Endothelial cell of umbilical vein (primary cell): ENCODE data around the gene CHRD. TPM values are rescaled to one million over a fixed set of nuclear protein-coding genes. Genes with fewer than 3 reads are reported as not detected.

Experiments used
- BruUV-seq: library from RNA; stranded (reverse); fragments of 400-500 nt; replicated peaks from 2 replicates; lab custom pipeline; 2021; lab: Mats Ljungman, UMichigan
- CTCF ChIA-PET: fragments of 300-600, 350-600 bp; sonication (Branson Sonifier 250); formaldehyde crosslinking; loops from one replicate; lab custom pipeline; 2021; ENCODE audit warnings: antibody characterized with exemption, inconsistent platforms; lab: Charles Lee
- POLR2A ChIA-PET: fragments of 300-600, 350-600 bp; sonication (Branson Sonifier 250); formaldehyde crosslinking; loops from one replicate; lab custom pipeline; 2021; ENCODE audit warnings: antibody characterized with exemption, inconsistent platforms; lab: Charles Lee
- DNase-seq: peaks from one replicate; pipeline ENCODE4 v3.0.0-alpha.2; 2011; ENCODE audit warnings: low read depth, low spot score
- FAIRE-seq: peaks from 2 replicates; lab custom pipeline; 2011; peaks lifted over from hg19 to GRCh38; lab: Jason Lieb, UNC
- H2AFZ ChIP-seq: 2 replicates; pipeline ENCODE4 v1.6.0; 2012; ENCODE audit warnings: low read depth, low read length, control low read depth, inconsistent platforms
- H3K27ac ChIP-seq: 2 replicates; pipeline ENCODE4 v1.5.1; 2011; ENCODE audit warnings: low read depth, mild to moderate bottlenecking, control low read depth, low read length, moderate library complexity; ENCODE audit not compliant: insufficient read depth
- H3K27me3 ChIP-seq, 2 experiments: 2 replicates each; pipeline versions ENCODE4 v1.6.0 to v1.6.1; 2011; ENCODE audit warnings: low read length in 2 of 2, mixed read lengths in 1 of 2; ENCODE audit not compliant: control insufficient read depth in 2 of 2, insufficient read depth in 2 of 2
- H3K36me3 ChIP-seq, 2 experiments: 2 replicates in 1 of 2; 3 replicates in 1 of 2; pipeline ENCODE4 v1.5.1; 2011; ENCODE audit warnings: low read length in 2 of 2, mild to moderate bottlenecking in 1 of 2, moderate library complexity in 1 of 2; ENCODE audit not compliant: control insufficient read depth in 2 of 2, insufficient read depth in 2 of 2; ENCODE audit errors: extremely low read depth in 1 of 2
- H3K4me1 ChIP-seq: 3 replicates; pipeline ENCODE4 v1.5.1; 2011; ENCODE audit warnings: mild to moderate bottlenecking, low read length; ENCODE audit not compliant: control insufficient read depth, insufficient read depth; ENCODE audit errors: extremely low read depth
- H3K4me2 ChIP-seq: 2 replicates; pipeline ENCODE4 v1.6.1; 2011; ENCODE audit warnings: low read length, control low read depth, mixed read lengths; ENCODE audit not compliant: insufficient read depth
- H3K4me3 ChIP-seq, 3 experiments: fragments of 200-600 bp in 1 of 3; sonication (generic), shearing (Covaris generic) in 1 of 3; replicated peaks in 1 of 3; 2 replicates each; pipeline ENCODE4 v1.5.1; 2011 to 2016; ENCODE audit warnings: control low read depth in 3 of 3, low read length in 3 of 3, mild to moderate bottlenecking in 2 of 3, inconsistent platforms in 1 of 3, low read depth in 1 of 3, moderate library complexity in 1 of 3; ENCODE audit not compliant: insufficient read depth in 1 of 3
- H3K79me2 ChIP-seq: 2 replicates; pipeline ENCODE4 v1.6.0; 2012; ENCODE audit warnings: low read length, inconsistent platforms; ENCODE audit not compliant: control insufficient read depth, insufficient read depth
- H3K9ac ChIP-seq: replicated peaks from 2 replicates; pipeline ENCODE3; 2011; ENCODE audit warnings: low read length, control low read depth; ENCODE audit not compliant: insufficient read depth; ENCODE audit errors: extremely low read depth
- H3K9me1 ChIP-seq: replicated peaks from 3 replicates; pipeline ENCODE4 v1.6.0; 2011; ENCODE audit warnings: mild to moderate bottlenecking, low read length; ENCODE audit not compliant: control insufficient read depth, insufficient read depth; ENCODE audit errors: extremely low read depth
- H3K9me3 ChIP-seq: replicated peaks from 2 replicates; pipeline ENCODE4 v1.5.1; 2012; ENCODE audit warnings: low read length, inconsistent platforms; ENCODE audit not compliant: control insufficient read depth, insufficient read depth
- H4K20me1 ChIP-seq: replicated peaks from 2 replicates; pipeline ENCODE3; 2011; ENCODE audit warnings: mild to moderate bottlenecking, low read length; ENCODE audit not compliant: control insufficient read depth, insufficient read depth; ENCODE audit errors: extremely low read depth
- EZH2 ChIP-seq: IDR thresholded peaks from 2 replicates; pipeline ENCODE4 v1.6.1; 2012; ENCODE audit warnings: borderline replicate concordance, low read depth, mild to moderate bottlenecking, moderate library complexity, low read length, inconsistent platforms; ENCODE audit not compliant: severe bottlenecking
- GATA2 ChIP-seq: IDR thresholded peaks from 2 replicates; pipeline ENCODE4 v1.7.0; 2011; ENCODE audit warnings: low read depth, mild to moderate bottlenecking, moderate library complexity, mixed read lengths, low read length; ENCODE audit not compliant: insufficient read length, insufficient read depth
- JUN ChIP-seq: IDR thresholded peaks from 2 replicates; pipeline ENCODE4 v1.6.1; 2011; ENCODE audit warnings: borderline replicate concordance, low read depth; ENCODE audit not compliant: insufficient read length, insufficient read depth
- MYC ChIP-seq: IDR thresholded peaks from one replicate; pipeline ENCODE4 v1.6.1; 2011; ENCODE audit warnings: mild to moderate bottlenecking, low read depth, low read length
- POLR2A ChIP-seq: IDR thresholded peaks from 2 replicates; pipeline ENCODE4 v1.6.1; 2012; ENCODE audit warnings: low read depth, mild to moderate bottlenecking, control low read depth, low read length
- POLR2AphosphoS5 ChIP-seq: IDR thresholded peaks from 2 replicates; pipeline ENCODE4 v1.6.1; 2012; ENCODE audit warnings: low read depth, mild to moderate bottlenecking, control low read depth, low read length, moderate library complexity; ENCODE audit not compliant: insufficient read depth
- dilution Hi-C: fragments of 300-500 bp; cut with MboI; formaldehyde crosslinking; loops from one replicate; pipeline ENCODE4 v1.15.0; 2019; ENCODE audit warnings: low sequenced_read_pairs; ENCODE audit not compliant: extremely low pct_ligation_motif_present
- intact Hi-C: fragments of 100-400 bp; cut with micrococcal nuclease; formaldehyde crosslinking; loops from one replicate; pipeline ENCODE4 v1.10.0; 2022
- polyA plus RNA-seq, 4 experiments: library from polyadenylated mRNA; depleted of rRNA in 3 of 4; stranded (reverse) in 3 of 4; unstranded in 1 of 4; fragments of >200 nt; gene quantifications; 2 replicates each; pipeline versions ENCODE4 v1.2.1 to v1.2.3, GENCODE V29; 2011 to 2012; ENCODE audit warnings: missing spikeins in 1 of 4
- total RNA-seq: library from RNA; stranded (reverse); gene quantifications from 2 replicates; pipeline ENCODE4 v1.2.3, GENCODE V29; 2021

The CHRD gene
- total and polyA plus RNA-seq, 2 donors (not counting 3 experiments of a cell fraction or from before 2014, with no cell fraction given), result 0.40 to 0.54 TPM

DNA sequence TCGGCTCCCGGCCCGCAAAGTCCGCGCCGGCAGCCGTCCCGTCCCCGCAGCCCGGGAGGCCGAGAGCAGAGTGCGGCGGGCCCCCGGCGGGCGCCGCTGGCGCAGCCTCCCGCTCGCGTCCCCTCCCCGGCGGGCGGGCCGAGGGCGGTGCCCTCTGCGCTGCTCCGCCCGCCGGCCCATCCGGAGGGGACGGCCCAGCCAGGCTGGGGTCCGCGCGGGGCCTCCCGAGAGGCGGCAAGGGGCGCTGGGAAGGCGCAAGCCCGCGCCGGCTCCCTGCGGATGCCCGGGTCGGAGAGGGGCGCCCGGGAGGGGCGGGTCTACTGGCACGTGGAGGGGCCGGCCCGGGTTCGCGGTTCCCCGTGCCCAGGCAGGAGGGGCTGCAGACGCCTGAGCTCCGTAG, 18.3 kb upstream of the CHRD start, which contains the start of the genes CLCN2 and POLR2H:
TSS of gene CLCN2 (minus strand) at position 74 of the 400 bp plus-strand sequence. CDS start 126 bp downstream, outside the sequence.
TSS of gene POLR2H (plus strand) at position 179 of the 400 bp plus-strand sequence. CDS start 1,783 bp downstream, outside the sequence.
- DNase-seq, result peak; percentile 55
- no peaks in the 10 kb centered on the region for H3K27me3 ChIP-seq
- peak; percentile 44 for FAIRE-seq
- H3K9me1 ChIP-seq, result no peaks in the 10 kb centered on the region
- peaks cover 14% of the 10 kb centered on the region for H3K4me1 ChIP-seq
- H3K36me3 ChIP-seq, result peaks cover under 1 to 6% of the 10 kb centered on the region in 2 experiments
- no peaks in the 10 kb centered on the region for H4K20me1 ChIP-seq
- peaks cover 21% of the 10 kb centered on the region for H3K79me2 ChIP-seq
- H3K27ac ChIP-seq, result peak within 1 kb of the TSS; percentile 86
- peak within 1 kb of the TSS; percentile 32 for H2AFZ ChIP-seq
- ChIA-PET POLR2A (interaction anchor here (0.8 kb wide), 1 partner anchor 46 kb away, joined by 3 read pairs; no protein-coding TSS in a partner anchor), CTCF (interaction anchor here (0.8 to 2.9 kb wide), 12 partner anchors 8 to 179 kb away, joined by 3 to 17 read pairs (median 4); no protein-coding TSS in a partner anchor)
- dilution Hi-C loops, result no loop called here
- no peak for TF ChIP-seq POLR2A
- no peak for TF ChIP-seq MYC
- peak; percentile 60 for TF ChIP-seq POLR2AphosphoS5
- no peak for TF ChIP-seq EZH2
- no peak for TF ChIP-seq GATA2
- TF ChIP-seq JUN, result no peak
- H3K9ac ChIP-seq, result peak within 1 kb of the TSS; percentile 90
- peak within 1 kb of the TSS; percentile 38 to 87 (median 59) for H3K4me3 ChIP-seq
- no peaks in the 10 kb centered on the region for H3K9me3 ChIP-seq
- H3K4me2 ChIP-seq, result peak within 1 kb of the TSS; percentile 40
- no TSS peak for BruUV-seq
- intact Hi-C loops, result no loop called here
